HG02884 (cell line): ENCODE measurements around the gene SDK2.

Experiments
- ATAC-seq: cut with Tn5 transposase; IDR thresholded peaks from one replicate; pipeline ENCODE4 v1.9.1; 2021; ENCODE audit warnings: mild to moderate bottlenecking, moderate library complexity; ENCODE audit not compliant: unreplicated experiment

SDK2 gene

GRCh38 chr17:73644145-73645049, at the start of gene SDK2:
TSS of gene SDK2 (minus strand) at chr17:73644445. CDS start at chr17:73644088, 357 bp downstream.
- ATAC-seq, result no peak

- no peak for ATAC-seq
Observed at GRCh38 chr17:73693071-73693470, 48.8 kb upstream of the SDK2 start.

- no peak for ATAC-seq
Observed at GRCh38 chr17:73691321-73691766, 47.1 kb upstream of the SDK2 start.

- no peak for ATAC-seq
Observed at GRCh38 chr17:73690676-73691075, 46.4 kb upstream of the SDK2 start.

GRCh38 chr17:73689596-73690275, 45.5 kb upstream of the SDK2 start:
- no peak for ATAC-seq

GRCh38 chr17:73686961-73687360, 42.7 kb upstream of the SDK2 start:
- ATAC-seq, result no peak

GRCh38 chr17:73686126-73686525, 41.9 kb upstream of the SDK2 start:
- no peak for ATAC-seq

- no peak for ATAC-seq
Observed at GRCh38 chr17:73684183-73684582, 39.9 kb upstream of the SDK2 start.

GRCh38 chr17:73683771-73684170, 39.5 kb upstream of the SDK2 start:
- ATAC-seq, result no peak

GRCh38 chr17:73681946-73682345, 37.7 kb upstream of the SDK2 start:
- no peak for ATAC-seq

- ATAC-seq, result no peak
Observed at GRCh38 chr17:73679476-73679875, 35.2 kb upstream of the SDK2 start.

GRCh38 chr17:73678999-73679398, 34.8 kb upstream of the SDK2 start:
- ATAC-seq, result no peak

- no peak for ATAC-seq
Observed at GRCh38 chr17:73669771-73670170, 25.5 kb upstream of the SDK2 start.

- no peak for ATAC-seq
Observed at GRCh38 chr17:73667181-73667959, 23.1 kb upstream of the SDK2 start.

GRCh38 chr17:73663614-73664013, 19.4 kb upstream of the SDK2 start:
- no peak for ATAC-seq

- ATAC-seq, result no peak
Observed at GRCh38 chr17:73660366-73660765, 16.1 kb upstream of the SDK2 start.

- no peak for ATAC-seq
Observed at GRCh38 chr17:73658821-73659515, 14.7 kb upstream of the SDK2 start.

- ATAC-seq, result no peak
Observed at GRCh38 chr17:73657473-73658116, 13.3 kb upstream of the SDK2 start.

GRCh38 chr17:73654241-73654640, 10.0 kb upstream of the SDK2 start:
- no peak for ATAC-seq

- no peak for ATAC-seq
Observed at GRCh38 chr17:73653810-73654209, 9.6 kb upstream of the SDK2 start.
